Vagina (tissue), 2 donors: ENCODE measurements around the gene AP1S1.

Experiments
- POLR2A ChIP-seq, 2 donors: fragments of 450-650 bp; IDR thresholded peaks; one replicate each; pipeline ENCODE4 v1.6.1; 2017; ENCODE audit warnings: antibody characterized with exemption in 2 of 2, mild to moderate bottlenecking in 2 of 2, moderate library complexity in 2 of 2
- POLR2AphosphoS5 ChIP-seq, 2 donors: sonication (generic); formaldehyde crosslinking; IDR thresholded peaks; one replicate each; pipeline ENCODE4 v1.9.0; 2017; ENCODE audit warnings: antibody characterized with exemption in 2 of 2, mild to moderate bottlenecking in 2 of 2, low read depth in 1 of 2; ENCODE audit not compliant: insufficient read depth in 1 of 2
- TF ChIP-seq, protein P1 (sequence below), 3 experiments: fragments of 450-650 bp in 2 of 3; fragments of 200-600 bp in 1 of 3; sonication (generic) in 1 of 3; IDR thresholded peaks; one replicate each; pipeline ENCODE4 v1.5.1; 2017 to 2019; ENCODE audit warnings: antibody characterized with exemption in 3 of 3, mild to moderate bottlenecking in 2 of 3, moderate library complexity in 2 of 3

DNA sequence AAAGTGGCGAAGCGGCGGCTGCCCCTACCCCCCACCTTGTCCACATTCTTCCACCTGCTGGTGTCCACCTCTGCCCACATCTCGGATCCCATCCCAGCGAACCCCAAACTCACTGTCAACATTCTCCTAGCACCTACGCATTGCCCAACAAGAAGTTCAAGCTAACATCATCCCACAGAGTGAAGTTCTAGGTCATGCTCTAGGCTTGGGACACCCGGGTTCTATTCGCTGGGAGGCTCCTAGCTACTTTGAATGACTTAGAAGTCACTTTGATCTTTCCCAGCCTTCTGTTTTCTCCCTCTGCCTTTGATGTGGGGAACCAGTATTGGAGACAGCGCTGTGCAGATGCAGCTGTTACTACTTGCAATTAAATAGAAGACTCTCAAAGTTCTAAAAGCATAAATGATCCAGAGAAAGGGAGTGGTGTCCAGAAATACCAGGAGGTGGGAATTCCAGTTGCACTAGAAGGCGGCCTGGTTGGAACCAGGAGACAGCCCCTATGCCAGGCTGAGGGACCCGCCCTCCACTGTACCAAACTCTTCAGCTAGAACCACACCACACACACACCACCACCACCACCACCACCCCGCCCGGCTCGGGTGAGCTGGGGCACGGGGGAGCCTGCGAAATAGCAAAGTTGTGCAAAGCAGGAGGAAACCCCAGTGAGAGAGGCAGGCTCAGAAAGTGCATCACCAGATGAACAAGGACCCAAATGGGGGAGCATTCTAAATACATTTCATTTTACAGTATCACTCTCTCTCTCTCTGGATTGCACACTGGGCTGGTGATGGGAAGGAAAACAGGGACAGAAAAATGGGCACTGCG is 16.6 kb downstream of the AP1S1 start:
- TF ChIP-seq, protein P1, sequence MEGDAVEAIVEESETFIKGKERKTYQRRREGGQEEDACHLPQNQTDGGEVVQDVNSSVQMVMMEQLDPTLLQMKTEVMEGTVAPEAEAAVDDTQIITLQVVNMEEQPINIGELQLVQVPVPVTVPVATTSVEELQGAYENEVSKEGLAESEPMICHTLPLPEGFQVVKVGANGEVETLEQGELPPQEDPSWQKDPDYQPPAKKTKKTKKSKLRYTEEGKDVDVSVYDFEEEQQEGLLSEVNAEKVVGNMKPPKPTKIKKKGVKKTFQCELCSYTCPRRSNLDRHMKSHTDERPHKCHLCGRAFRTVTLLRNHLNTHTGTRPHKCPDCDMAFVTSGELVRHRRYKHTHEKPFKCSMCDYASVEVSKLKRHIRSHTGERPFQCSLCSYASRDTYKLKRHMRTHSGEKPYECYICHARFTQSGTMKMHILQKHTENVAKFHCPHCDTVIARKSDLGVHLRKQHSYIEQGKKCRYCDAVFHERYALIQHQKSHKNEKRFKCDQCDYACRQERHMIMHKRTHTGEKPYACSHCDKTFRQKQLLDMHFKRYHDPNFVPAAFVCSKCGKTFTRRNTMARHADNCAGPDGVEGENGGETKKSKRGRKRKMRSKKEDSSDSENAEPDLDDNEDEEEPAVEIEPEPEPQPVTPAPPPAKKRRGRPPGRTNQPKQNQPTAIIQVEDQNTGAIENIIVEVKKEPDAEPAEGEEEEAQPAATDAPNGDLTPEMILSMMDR (IDR thresholded peaks at IDR 0.05): no peak
- TF ChIP-seq POLR2A (IDR thresholded peaks at IDR 0.05) (no peak), POLR2AphosphoS5 (IDR thresholded peaks at IDR 0.05; ENCODE audit: insufficient read depth in 1 of 2, low read depth in 1 of 2) (no peak)
